HPDE6-E6E7 (cell line): ENCODE results near the gene DNAJC5G.

Source experiments
- DNase-seq: peaks from one replicate; pipeline ENCODE4 v3.0.0; 2011; ENCODE audit warnings: missing footprints; ENCODE audit errors: extremely low spot score

DNAJC5G gene

GRCh38 chr2:27275211-27276150 is at the start of gene DNAJC5G:
Gene DNAJC5G, plus strand, starts transcription at chr2:27275433. Its CDS starts 1,296 bp downstream, at chr2:27276729.
- DNase-seq = no peak

GRCh38 chr2:27225526-27225925 is 49.7 kb upstream of the DNAJC5G start:
- no peak for DNase-seq

GRCh38 chr2:27227501-27227900 is 47.7 kb upstream of the DNAJC5G start:
- no peak for DNase-seq

- no peak for DNase-seq
These were observed 43.3 kb upstream of the DNAJC5G start for GRCh38 chr2:27231921-27232320.

GRCh38 chr2:27233341-27233740 is 41.9 kb upstream of the DNAJC5G start:
- no peak for DNase-seq

GRCh38 chr2:27236136-27236535 is 39.1 kb upstream of the DNAJC5G start:
- no peak for DNase-seq

GRCh38 chr2:27236626-27237025 is 38.6 kb upstream of the DNAJC5G start:
- no peak for DNase-seq

- no peak for DNase-seq
These were observed 37.8 kb upstream of the DNAJC5G start for GRCh38 chr2:27237341-27237945.

GRCh38 chr2:27238976-27239375 is 36.3 kb upstream of the DNAJC5G start:
- DNase-seq = no peak

GRCh38 chr2:27240406-27240805 is 34.8 kb upstream of the DNAJC5G start:
- DNase-seq = no peak

- no peak for DNase-seq
These were observed 33.2 kb upstream of the DNAJC5G start for GRCh38 chr2:27241761-27242613.

GRCh38 chr2:27242614-27242951 is 32.6 kb upstream of the DNAJC5G start:
- DNase-seq = no peak

GRCh38 chr2:27243391-27244130 is 31.7 kb upstream of the DNAJC5G start:
- DNase-seq = no peak

- DNase-seq = no peak
These were observed 30.1 kb upstream of the DNAJC5G start for GRCh38 chr2:27245116-27245515.

GRCh38 chr2:27245626-27246025 is 29.6 kb upstream of the DNAJC5G start:
- no peak for DNase-seq

GRCh38 chr2:27247893-27248292 is 27.3 kb upstream of the DNAJC5G start:
- no peak for DNase-seq

- DNase-seq = no peak
These were observed 25.9 kb upstream of the DNAJC5G start for GRCh38 chr2:27249159-27249890.

- peak; percentile 28 for DNase-seq
These were observed 25.2 kb upstream of the DNAJC5G start for GRCh38 chr2:27249891-27250651.

GRCh38 chr2:27250652-27251379 is 24.4 kb upstream of the DNAJC5G start:
- no peak for DNase-seq
